HG03159 (cell line): ENCODE data around the gene TAS2R38.
A peak's percentile ranks its signal among the peaks of the same experiment; 100 is the strongest.

Experiments
- ATAC-seq: cut with Tn5 transposase; IDR thresholded peaks from one replicate; pipeline ENCODE4 v1.9.1; 2021; ENCODE audit warnings: mild to moderate bottlenecking, moderate library complexity; ENCODE audit not compliant: unreplicated experiment

Gene TAS2R38

GRCh38 chr7:141976524-141977245 lies 3.1 kb upstream of the TAS2R38 start:
- ATAC-seq = no peak

- ATAC-seq = peak; percentile 83
Observed at GRCh38 chr7:141975806-141976523, 2.4 kb upstream of the TAS2R38 start.

- ATAC-seq = no peak
Observed at GRCh38 chr7:141974831-141975230, 1.3 kb upstream of the TAS2R38 start.

- peak; percentile 94 for ATAC-seq
Observed at GRCh38 chr7:141960687-141961422, 12.7 kb downstream of the TAS2R38 start.

GRCh38 chr7:141956084-141956483 lies 17.5 kb downstream of the TAS2R38 start:
- no peak for ATAC-seq

GRCh38 chr7:141954334-141954733 lies 19.2 kb downstream of the TAS2R38 start:
- ATAC-seq = no peak

- ATAC-seq = no peak
Observed at GRCh38 chr7:141952461-141952860, 21.1 kb downstream of the TAS2R38 start.

GRCh38 chr7:141950806-141951205 lies 22.8 kb downstream of the TAS2R38 start:
- ATAC-seq = no peak

- no peak for ATAC-seq
Observed at GRCh38 chr7:141949911-141950310, 23.7 kb downstream of the TAS2R38 start.

GRCh38 chr7:141949451-141949850 lies 24.1 kb downstream of the TAS2R38 start:
- no peak for ATAC-seq

GRCh38 chr7:141949021-141949420 lies 24.6 kb downstream of the TAS2R38 start:
- ATAC-seq = no peak

- ATAC-seq = no peak
Observed at GRCh38 chr7:141946796-141947195, 26.8 kb downstream of the TAS2R38 start, which contains the start of gene CLEC5A. Gene CLEC5A, minus strand, starts transcription at chr7:141946974. Its CDS starts 682 bp downstream, at chr7:141946292.

- no peak for ATAC-seq
Observed at GRCh38 chr7:141945356-141945755, 28.2 kb downstream of the TAS2R38 start.

- ATAC-seq = no peak
Observed at GRCh38 chr7:141944811-141945210, 28.8 kb downstream of the TAS2R38 start.

- no peak for ATAC-seq
Observed at GRCh38 chr7:141943846-141944245, 29.7 kb downstream of the TAS2R38 start.

GRCh38 chr7:141941075-141941474 lies 32.5 kb downstream of the TAS2R38 start:
- ATAC-seq = no peak

- ATAC-seq = no peak
Observed at GRCh38 chr7:141930211-141930610, 43.4 kb downstream of the TAS2R38 start.

- no peak for ATAC-seq
Observed at GRCh38 chr7:141928845-141929195, 44.8 kb downstream of the TAS2R38 start.

GRCh38 chr7:141928146-141928844 lies 45.3 kb downstream of the TAS2R38 start:
- no peak for ATAC-seq
